Liver (tissue), 3 donors: ENCODE results near the gene PPDPF.

ENCODE experiments used
- RAD21 ChIP-seq, 2 donors: IDR thresholded peaks; 2 replicates each; pipeline ENCODE4 v1.6.1; 2016; ENCODE audit warnings: antibody characterized with exemption in 2 of 2, mild to moderate bottlenecking in 2 of 2
- RXRA ChIP-seq, 2 donors: IDR thresholded peaks; 2 replicates each; pipeline ENCODE4 v1.6.1; 2017 to 2018; ENCODE audit warnings: antibody characterized with exemption in 2 of 2, mild to moderate bottlenecking in 1 of 2
- TF ChIP-seq, protein P1 (sequence below): IDR thresholded peaks from 2 replicates; pipeline ENCODE4 v1.6.1; 2016; ENCODE audit warnings: antibody characterized with exemption, mild to moderate bottlenecking
- TF ChIP-seq, protein P2 (sequence below): IDR thresholded peaks from 2 replicates; pipeline ENCODE4 v1.6.1; 2016; ENCODE audit warnings: antibody characterized with exemption
- TF ChIP-seq, protein P3 (sequence below): fragments of 150-350 bp; IDR thresholded peaks from 2 replicates; pipeline ENCODE4 v1.5.1; 2017; ENCODE audit warnings: improper control_type of control experiment, low read depth, low read length; ENCODE audit not compliant: missing input control
- TF ChIP-seq, protein P4 (sequence below): IDR thresholded peaks from 2 replicates; pipeline ENCODE4 v1.6.1; 2016; ENCODE audit warnings: antibody characterized with exemption
- TF ChIP-seq, protein P5 (sequence below): IDR thresholded peaks from 2 replicates; pipeline ENCODE4 v1.6.1; 2016; ENCODE audit warnings: antibody characterized with exemption
- donor health status: healthy.
- donor health status: healthy.

DNA sequence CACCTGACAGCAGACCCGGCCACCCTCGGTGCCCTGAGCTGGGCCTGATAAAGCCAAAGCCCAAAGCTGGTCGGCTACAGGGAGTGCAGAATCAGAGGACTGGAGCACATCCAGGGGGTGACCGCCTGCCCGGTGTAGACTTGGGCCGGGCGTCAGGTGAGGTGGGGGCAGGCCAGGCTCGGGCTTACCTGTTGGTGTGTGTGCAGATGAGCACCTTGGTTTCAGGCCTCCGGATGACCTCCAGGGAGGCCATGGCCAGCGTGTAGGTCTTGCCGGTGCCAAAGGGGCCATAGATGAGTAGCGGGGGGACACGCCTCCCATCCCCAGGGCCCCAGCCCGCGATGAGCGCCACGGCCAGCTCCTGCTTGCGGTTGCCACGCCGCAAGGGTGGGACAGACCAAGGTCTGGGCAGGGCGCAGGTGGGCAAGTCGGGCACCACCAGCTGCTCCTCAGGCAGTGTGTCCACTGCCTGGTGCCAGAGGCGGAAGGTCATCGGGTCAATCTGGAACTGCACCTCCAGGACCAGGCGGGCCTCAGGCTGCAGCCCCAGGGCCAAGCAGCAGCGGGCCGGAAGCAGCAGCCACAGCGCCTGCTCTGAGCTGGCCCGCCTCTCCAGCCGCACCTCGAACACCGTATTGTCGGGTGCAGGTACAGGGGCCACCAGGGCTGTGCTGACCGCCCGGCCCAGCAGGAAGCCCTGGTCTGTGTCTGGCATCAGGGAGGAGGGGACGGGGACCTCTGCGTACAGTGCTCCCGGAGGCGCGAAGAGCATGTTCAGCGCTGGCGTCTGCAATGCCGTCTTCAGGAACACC, 47.8 kb downstream of the PPDPF start:
- TF ChIP-seq, protein P1, sequence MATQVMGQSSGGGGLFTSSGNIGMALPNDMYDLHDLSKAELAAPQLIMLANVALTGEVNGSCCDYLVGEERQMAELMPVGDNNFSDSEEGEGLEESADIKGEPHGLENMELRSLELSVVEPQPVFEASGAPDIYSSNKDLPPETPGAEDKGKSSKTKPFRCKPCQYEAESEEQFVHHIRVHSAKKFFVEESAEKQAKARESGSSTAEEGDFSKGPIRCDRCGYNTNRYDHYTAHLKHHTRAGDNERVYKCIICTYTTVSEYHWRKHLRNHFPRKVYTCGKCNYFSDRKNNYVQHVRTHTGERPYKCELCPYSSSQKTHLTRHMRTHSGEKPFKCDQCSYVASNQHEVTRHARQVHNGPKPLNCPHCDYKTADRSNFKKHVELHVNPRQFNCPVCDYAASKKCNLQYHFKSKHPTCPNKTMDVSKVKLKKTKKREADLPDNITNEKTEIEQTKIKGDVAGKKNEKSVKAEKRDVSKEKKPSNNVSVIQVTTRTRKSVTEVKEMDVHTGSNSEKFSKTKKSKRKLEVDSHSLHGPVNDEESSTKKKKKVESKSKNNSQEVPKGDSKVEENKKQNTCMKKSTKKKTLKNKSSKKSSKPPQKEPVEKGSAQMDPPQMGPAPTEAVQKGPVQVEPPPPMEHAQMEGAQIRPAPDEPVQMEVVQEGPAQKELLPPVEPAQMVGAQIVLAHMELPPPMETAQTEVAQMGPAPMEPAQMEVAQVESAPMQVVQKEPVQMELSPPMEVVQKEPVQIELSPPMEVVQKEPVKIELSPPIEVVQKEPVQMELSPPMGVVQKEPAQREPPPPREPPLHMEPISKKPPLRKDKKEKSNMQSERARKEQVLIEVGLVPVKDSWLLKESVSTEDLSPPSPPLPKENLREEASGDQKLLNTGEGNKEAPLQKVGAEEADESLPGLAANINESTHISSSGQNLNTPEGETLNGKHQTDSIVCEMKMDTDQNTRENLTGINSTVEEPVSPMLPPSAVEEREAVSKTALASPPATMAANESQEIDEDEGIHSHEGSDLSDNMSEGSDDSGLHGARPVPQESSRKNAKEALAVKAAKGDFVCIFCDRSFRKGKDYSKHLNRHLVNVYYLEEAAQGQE, result no peak
- TF ChIP-seq, protein P2, sequence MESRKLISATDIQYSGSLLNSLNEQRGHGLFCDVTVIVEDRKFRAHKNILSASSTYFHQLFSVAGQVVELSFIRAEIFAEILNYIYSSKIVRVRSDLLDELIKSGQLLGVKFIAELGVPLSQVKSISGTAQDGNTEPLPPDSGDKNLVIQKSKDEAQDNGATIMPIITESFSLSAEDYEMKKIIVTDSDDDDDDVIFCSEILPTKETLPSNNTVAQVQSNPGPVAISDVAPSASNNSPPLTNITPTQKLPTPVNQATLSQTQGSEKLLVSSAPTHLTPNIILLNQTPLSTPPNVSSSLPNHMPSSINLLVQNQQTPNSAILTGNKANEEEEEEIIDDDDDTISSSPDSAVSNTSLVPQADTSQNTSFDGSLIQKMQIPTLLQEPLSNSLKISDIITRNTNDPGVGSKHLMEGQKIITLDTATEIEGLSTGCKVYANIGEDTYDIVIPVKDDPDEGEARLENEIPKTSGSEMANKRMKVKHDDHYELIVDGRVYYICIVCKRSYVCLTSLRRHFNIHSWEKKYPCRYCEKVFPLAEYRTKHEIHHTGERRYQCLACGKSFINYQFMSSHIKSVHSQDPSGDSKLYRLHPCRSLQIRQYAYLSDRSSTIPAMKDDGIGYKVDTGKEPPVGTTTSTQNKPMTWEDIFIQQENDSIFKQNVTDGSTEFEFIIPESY, result no peak
- TF ChIP-seq, protein P3, sequence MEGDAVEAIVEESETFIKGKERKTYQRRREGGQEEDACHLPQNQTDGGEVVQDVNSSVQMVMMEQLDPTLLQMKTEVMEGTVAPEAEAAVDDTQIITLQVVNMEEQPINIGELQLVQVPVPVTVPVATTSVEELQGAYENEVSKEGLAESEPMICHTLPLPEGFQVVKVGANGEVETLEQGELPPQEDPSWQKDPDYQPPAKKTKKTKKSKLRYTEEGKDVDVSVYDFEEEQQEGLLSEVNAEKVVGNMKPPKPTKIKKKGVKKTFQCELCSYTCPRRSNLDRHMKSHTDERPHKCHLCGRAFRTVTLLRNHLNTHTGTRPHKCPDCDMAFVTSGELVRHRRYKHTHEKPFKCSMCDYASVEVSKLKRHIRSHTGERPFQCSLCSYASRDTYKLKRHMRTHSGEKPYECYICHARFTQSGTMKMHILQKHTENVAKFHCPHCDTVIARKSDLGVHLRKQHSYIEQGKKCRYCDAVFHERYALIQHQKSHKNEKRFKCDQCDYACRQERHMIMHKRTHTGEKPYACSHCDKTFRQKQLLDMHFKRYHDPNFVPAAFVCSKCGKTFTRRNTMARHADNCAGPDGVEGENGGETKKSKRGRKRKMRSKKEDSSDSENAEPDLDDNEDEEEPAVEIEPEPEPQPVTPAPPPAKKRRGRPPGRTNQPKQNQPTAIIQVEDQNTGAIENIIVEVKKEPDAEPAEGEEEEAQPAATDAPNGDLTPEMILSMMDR, result no peak
- TF ChIP-seq RAD21 (IDR thresholded peaks at IDR 0.05) (no peak), RXRA (IDR thresholded peaks at IDR 0.05) (no peak)
- TF ChIP-seq, protein P4, sequence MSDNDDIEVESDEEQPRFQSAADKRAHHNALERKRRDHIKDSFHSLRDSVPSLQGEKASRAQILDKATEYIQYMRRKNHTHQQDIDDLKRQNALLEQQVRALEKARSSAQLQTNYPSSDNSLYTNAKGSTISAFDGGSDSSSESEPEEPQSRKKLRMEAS, result no peak
- TF ChIP-seq, protein P5, sequence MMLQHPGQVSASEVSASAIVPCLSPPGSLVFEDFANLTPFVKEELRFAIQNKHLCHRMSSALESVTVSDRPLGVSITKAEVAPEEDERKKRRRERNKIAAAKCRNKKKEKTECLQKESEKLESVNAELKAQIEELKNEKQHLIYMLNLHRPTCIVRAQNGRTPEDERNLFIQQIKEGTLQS, result no peak
